NCI-H226 (cell line): ENCODE results near the gene RPS15.
"Not testable (repeated sequence)": the region's sequence is repeated elsewhere in the genome, so short reads cannot be mapped to it uniquely, and the experiment has no call there.

Source experiments
- DNase-seq: peaks from one replicate; pipeline ENCODE4 v3.0.0-alpha.2; 2015

RPS15 gene

GRCh38 chr19:1402411-1403070 lies 35.7 kb upstream of the RPS15 start:
- no peak for DNase-seq

- DNase-seq, result peak; percentile 97
Observed at GRCh38 chr19:1406774-1407527, 31.2 kb upstream of the RPS15 start.

GRCh38 chr19:1407528-1408299 lies 30.5 kb upstream of the RPS15 start, which contains the start of gene DAZAP1:
Gene DAZAP1, plus strand, starts transcription at chr19:1407586. Its CDS starts 188 bp downstream, at chr19:1407774.
- no peak for DNase-seq

GRCh38 chr19:1408300-1409203 lies 29.6 kb upstream of the RPS15 start:
- DNase-seq, result no peak

GRCh38 chr19:1409204-1410005 lies 28.8 kb upstream of the RPS15 start:
- no peak for DNase-seq

- no peak for DNase-seq
Observed at GRCh38 chr19:1410136-1410786, 27.9 kb upstream of the RPS15 start.

- no peak for DNase-seq
Observed at GRCh38 chr19:1410789-1411188, 27.4 kb upstream of the RPS15 start.

- no peak for DNase-seq
Observed at GRCh38 chr19:1411255-1412191, 26.7 kb upstream of the RPS15 start.

GRCh38 chr19:1412323-1412923 lies 25.8 kb upstream of the RPS15 start:
- no peak for DNase-seq

- no peak for DNase-seq
Observed at GRCh38 chr19:1412995-1413800, 25.0 kb upstream of the RPS15 start.

GRCh38 chr19:1416014-1416841 lies 22.0 kb upstream of the RPS15 start:
- no peak for DNase-seq

GRCh38 chr19:1417145-1417544 lies 21.1 kb upstream of the RPS15 start:
- DNase-seq, result no peak

- no peak for DNase-seq
Observed at GRCh38 chr19:1417681-1418495, 20.3 kb upstream of the RPS15 start.

GRCh38 chr19:1418496-1418775 lies 19.8 kb upstream of the RPS15 start:
- DNase-seq, result no peak

GRCh38 chr19:1418951-1419738 lies 19.1 kb upstream of the RPS15 start:
- no peak for DNase-seq

- not testable (repeated sequence) for DNase-seq
Observed at GRCh38 chr19:1420085-1420484, 18.1 kb upstream of the RPS15 start.
